ENCODE results near the gene TFCP2L1. TPM values are rescaled to one million over a fixed set of nuclear protein-coding genes. Genes with fewer than 3 reads are reported as not detected.

The TFCP2L1 gene
- total and polyA plus RNA-seq, 10 donors = 0.15 to 8.9 (median 2.7) TPM

GRCh38 chr2:121330921-121331320 lies 45.9 kb upstream of the TFCP2L1 start:
- no peaks in the 10 kb centered on the region for H3K9me3 ChIP-seq
- TF ChIP-seq POLR2A (IDR thresholded peaks at IDR 0.05) (no peak), POLR2AphosphoS5 (IDR thresholded peaks at IDR 0.05) (no peak), CTCF (IDR thresholded peaks at IDR 0.05 in 8 of 11, conservative IDR thresholded peaks at IDR 0.05 in 3 of 11) (no peak)
- no peak overlapping the region for H3K27ac ChIP-seq
- H3K4me1 ChIP-seq = no peaks in the 10 kb centered on the region
- intact Hi-C loops (cut with DNase I; ENCODE audit: low total_unique reads) = no loop called here
- 90 to 95% (median 93%) methylated on average over 15 of the region's 15 CpGs for WGBS, 5 donors
- peak; percentile 28 for DNase-seq
- peaks cover 0 to 6% (median 0%) of the 10 kb centered on the region in 7 donors for H3K27me3 ChIP-seq (replicated peaks in 1 of 7)
- H3K4me3 ChIP-seq = no peak overlapping the region
- H3K36me3 ChIP-seq = no peaks in the 10 kb centered on the region

DNA sequence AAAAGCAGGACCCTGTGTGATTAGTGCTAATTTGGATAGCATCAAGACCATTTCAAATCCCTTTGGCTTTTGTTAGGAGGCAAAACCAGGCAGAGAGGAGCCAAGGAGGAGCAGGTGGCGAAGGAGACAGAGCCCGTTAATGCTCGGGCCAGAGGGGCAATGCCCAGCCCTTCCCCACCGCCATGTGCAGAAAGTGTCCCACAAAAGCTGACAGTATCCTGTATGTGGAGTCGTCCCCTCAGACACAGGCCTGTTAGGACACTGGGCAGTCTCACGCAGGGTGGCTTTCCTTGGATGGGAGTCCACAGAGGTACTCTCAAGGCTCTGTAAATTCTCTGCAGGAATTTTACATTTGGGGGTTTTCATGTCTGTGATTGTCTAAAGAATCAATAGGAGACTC lies 44.8 kb upstream of the TFCP2L1 start:
- Histone ChIP-seq H3K27ac (no peak overlapping the region), H3K9me3 (no peaks in the 10 kb centered on the region), H3K4me3 (no peak overlapping the region), H3K4me1 (no peaks in the 10 kb centered on the region), H3K27me3 (replicated peaks in 1 of 7) (peaks cover 0 to 6% (median 0%) of the 10 kb centered on the region in 7 donors), H3K36me3 (no peaks in the 10 kb centered on the region)
- no peak for TF ChIP-seq POLR2AphosphoS5 (IDR thresholded peaks at IDR 0.05)
- no peak for TF ChIP-seq POLR2A (IDR thresholded peaks at IDR 0.05)
- no peak for TF ChIP-seq CTCF (IDR thresholded peaks at IDR 0.05 in 8 of 11, conservative IDR thresholded peaks at IDR 0.05 in 3 of 11)
- intact Hi-C loops (cut with DNase I; ENCODE audit: low total_unique reads) = loop anchor here (10.0 kb wide), 1 partner anchor 235 kb away; no protein-coding TSS in a partner anchor
- 90 to 94% (median 92%) methylated on average over 6 of the region's 6 CpGs for WGBS, 5 donors
- no peak for DNase-seq

- H3K4me3 ChIP-seq = no peak overlapping the region
Measured at GRCh38 chr2:121326628-121327027, 41.6 kb upstream of the TFCP2L1 start.

GRCh38 chr2:121324601-121325000 lies 39.6 kb upstream of the TFCP2L1 start:
- Histone ChIP-seq H3K27me3 (replicated peaks in 1 of 7) (peaks cover 0 to 15% (median 0%) of the 10 kb centered on the region in 7 donors), H3K4me3 (no peak overlapping the region), H3K36me3 (no peaks in the 10 kb centered on the region), H3K4me1 (no peaks in the 10 kb centered on the region), H3K9me3 (no peaks in the 10 kb centered on the region), H3K27ac (no peak overlapping the region)
- WGBS, 5 donors = 90 to 94% (median 92%) methylated on average over 7 of the region's 7 CpGs
- DNase-seq = no peak
- intact Hi-C loops (cut with DNase I; ENCODE audit: low total_unique reads) = loop anchor here (10.0 kb wide), 1 partner anchor 230 kb away; no protein-coding TSS in a partner anchor
- TF ChIP-seq CTCF (IDR thresholded peaks at IDR 0.05 in 8 of 11, conservative IDR thresholded peaks at IDR 0.05 in 3 of 11) (no peak), POLR2AphosphoS5 (IDR thresholded peaks at IDR 0.05) (no peak), POLR2A (IDR thresholded peaks at IDR 0.05) (no peak)

More at GRCh38 chr2:121326628-121327027, 41.6 kb upstream of the TFCP2L1 start:
- Histone ChIP-seq H3K36me3 (no peaks in the 10 kb centered on the region), H3K9me3 (no peaks in the 10 kb centered on the region), H3K27me3 (replicated peaks in 1 of 7) (peaks cover 0 to 12% (median 0%) of the 10 kb centered on the region in 7 donors), H3K4me1 (no peaks in the 10 kb centered on the region), H3K27ac (no peak overlapping the region)
- WGBS, 5 donors = 84 to 95% (median 92%) methylated on average over 7 to 8 of the region's 8 CpGs
- no peak for DNase-seq
- no peak for TF ChIP-seq CTCF (IDR thresholded peaks at IDR 0.05 in 8 of 11, conservative IDR thresholded peaks at IDR 0.05 in 3 of 11)
- TF ChIP-seq POLR2A (IDR thresholded peaks at IDR 0.05) = no peak
- no peak for TF ChIP-seq POLR2AphosphoS5 (IDR thresholded peaks at IDR 0.05)
- intact Hi-C loops (cut with DNase I; ENCODE audit: low total_unique reads) = loop anchor here (10.0 kb wide), 1 partner anchor 232 kb away; no protein-coding TSS in a partner anchor

Measured in spleen (tissue), 11 donors.